ENCODE measurements around the gene GADL1.

GRCh38 chr3:30871720-30872119 is 22.7 kb downstream of the GADL1 start:
- TF ChIP-seq, protein P1, sequence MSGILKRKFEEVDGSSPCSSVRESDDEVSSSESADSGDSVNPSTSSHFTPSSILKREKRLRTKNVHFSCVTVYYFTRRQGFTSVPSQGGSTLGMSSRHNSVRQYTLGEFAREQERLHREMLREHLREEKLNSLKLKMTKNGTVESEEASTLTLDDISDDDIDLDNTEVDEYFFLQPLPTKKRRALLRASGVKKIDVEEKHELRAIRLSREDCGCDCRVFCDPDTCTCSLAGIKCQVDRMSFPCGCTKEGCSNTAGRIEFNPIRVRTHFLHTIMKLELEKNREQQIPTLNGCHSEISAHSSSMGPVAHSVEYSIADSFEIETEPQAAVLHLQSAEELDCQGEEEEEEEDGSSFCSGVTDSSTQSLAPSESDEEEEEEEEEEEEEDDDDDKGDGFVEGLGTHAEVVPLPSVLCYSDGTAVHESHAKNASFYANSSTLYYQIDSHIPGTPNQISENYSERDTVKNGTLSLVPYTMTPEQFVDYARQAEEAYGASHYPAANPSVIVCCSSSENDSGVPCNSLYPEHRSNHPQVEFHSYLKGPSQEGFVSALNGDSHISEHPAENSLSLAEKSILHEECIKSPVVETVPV (CRISPR knock-in tag; IDR thresholded peaks at IDR 0.05), result no peak
- no peak for TF ChIP-seq GLIS3 (CRISPR knock-in tag; IDR thresholded peaks at IDR 0.05)
- no peak for TF ChIP-seq ZFP30 (CRISPR knock-in tag; IDR thresholded peaks at IDR 0.05)
- TF ChIP-seq BACH2 (CRISPR knock-in tag; IDR thresholded peaks at IDR 0.05; ENCODE audit: borderline replicate concordance), result no peak
- no peak for TF ChIP-seq ZC3H10 (CRISPR knock-in tag; IDR thresholded peaks at IDR 0.05)
- TF ChIP-seq ZNF70 (CRISPR knock-in tag; IDR thresholded peaks at IDR 0.05), result no peak

Measured in SK-N-SH treated with all-trans-retinoic acid at 6 μM for 48 hours (cell line).